SHP77 treated with DMSO at 0.1 percent for 48 hours (cell line): ENCODE results near the gene KLK5.
"Not testable (repeated sequence)": the region's sequence is repeated elsewhere in the genome, so short reads cannot be mapped to it uniquely, and the experiment has no call there.

Source experiments
- DNase-seq: peaks from one replicate; lab custom pipeline; 2025; lab: John Stamatoyannopoulos, UW

Gene KLK5, protein sequence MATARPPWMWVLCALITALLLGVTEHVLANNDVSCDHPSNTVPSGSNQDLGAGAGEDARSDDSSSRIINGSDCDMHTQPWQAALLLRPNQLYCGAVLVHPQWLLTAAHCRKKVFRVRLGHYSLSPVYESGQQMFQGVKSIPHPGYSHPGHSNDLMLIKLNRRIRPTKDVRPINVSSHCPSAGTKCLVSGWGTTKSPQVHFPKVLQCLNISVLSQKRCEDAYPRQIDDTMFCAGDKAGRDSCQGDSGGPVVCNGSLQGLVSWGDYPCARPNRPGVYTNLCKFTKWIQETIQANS

DNA sequence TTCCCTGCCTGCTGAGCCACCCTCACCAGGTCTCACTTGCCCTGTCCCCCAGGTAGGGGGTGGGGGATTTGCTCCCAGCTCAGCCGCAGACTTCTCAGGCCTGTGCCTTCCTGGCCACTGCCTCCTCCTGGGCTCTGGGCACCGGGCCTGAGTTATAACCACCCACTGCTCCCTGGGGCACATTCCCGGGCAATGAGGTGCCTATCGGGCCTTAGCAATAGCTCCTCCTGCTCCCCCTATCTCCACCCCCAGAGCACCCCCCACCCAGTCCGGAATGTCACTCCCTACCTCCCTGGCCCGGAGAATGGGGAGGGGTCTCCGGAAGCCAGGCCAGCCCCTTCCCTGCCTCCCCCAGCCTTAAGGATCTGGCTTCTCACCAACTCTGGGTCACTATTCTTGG is at the start of gene KLK5:
TSS of gene KLK5 (minus strand) at position 129 of the 400 bp plus-strand sequence. CDS start 381 bp downstream, outside the sequence.
- no peak for DNase-seq

DNA sequence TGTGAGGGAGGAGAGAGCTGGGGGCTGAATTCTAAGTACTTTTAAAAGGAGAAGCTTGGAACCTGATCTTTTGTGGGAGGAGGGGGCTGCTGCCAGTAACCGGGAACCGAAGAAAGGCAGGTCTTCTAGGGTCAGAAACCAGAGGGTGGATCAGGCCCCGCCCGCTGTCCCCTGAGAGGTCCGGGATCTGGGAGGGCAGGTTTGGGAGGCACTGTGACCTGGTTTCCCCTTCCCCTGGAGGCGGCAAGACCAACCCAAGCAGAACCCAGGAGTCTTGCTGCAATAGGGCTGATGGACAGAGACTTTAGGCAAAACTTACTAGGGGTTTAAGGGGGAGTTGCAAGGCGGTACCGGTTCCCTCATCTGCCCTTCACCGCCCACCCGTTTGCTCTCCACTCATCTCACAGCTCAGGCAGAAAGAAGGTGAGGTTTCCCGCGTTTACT is 49.3 kb upstream of the KLK5 start:
- no peak for DNase-seq

DNA sequence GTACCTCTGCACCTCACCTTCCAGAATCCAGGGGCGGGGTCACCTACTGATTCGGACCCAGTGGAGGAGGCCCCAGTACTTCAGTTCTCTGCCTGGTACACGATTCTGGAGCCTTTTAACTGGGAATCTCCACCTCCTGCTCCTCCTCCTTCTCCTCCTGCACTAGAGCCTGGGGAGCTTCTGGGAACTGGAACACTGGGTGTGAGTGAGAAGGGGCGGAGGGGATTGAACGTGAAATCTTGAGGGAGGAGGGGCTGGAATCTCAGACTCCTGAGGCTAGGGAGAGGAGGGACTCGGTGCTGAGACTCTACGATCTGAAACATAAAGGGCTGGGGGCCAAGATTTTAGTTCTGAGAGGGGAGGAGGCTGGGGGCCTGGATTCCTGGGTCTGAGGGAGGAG is 48.7 kb upstream of the KLK5 start, which contains the start of gene KLK8:
TSS of gene KLK8 (minus strand) at position 90 of the 400 bp plus-strand sequence. CDS start 437 bp downstream, outside the sequence.
- no peak for DNase-seq

DNA sequence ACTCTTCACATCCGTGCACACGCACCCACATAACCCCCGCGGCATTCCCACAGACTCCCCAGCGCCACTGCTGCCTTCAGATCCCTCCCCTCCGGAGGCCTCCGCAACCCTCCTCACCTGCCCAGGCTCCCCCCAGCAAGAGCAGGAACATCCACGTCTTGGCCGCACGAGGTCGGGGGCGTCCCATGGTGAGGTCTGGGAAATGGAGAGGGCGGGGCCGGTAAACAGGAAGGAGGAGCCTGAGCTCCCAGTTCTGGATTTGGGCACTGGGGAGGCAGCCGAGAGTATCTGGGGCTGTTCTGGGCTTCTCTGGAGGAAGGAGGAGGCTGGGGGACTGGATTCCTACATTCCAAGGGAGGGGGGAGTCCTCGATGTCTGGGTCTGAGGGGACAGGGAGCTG is 48.1 kb upstream of the KLK5 start:
- DNase-seq = no peak

DNA sequence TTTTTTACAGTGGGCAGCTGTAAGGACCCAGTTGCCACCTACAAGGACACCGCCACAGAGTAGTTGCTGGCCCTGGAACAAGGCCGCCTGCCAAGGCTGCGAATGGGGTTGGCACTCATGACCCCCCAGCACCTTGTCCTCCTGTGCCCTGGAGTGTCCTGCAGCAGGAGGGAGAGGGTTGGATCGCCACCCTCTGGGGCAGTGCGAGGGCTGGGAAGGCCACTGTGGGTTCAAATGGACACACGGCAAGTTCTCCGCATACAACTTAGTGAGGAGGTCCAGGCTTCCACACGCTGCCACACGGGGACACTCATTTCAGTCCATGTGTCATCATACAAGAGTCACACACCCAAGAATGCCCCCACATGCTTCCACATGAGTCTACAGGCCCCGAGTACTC is 47.6 kb upstream of the KLK5 start:
- DNase-seq = no peak

DNA sequence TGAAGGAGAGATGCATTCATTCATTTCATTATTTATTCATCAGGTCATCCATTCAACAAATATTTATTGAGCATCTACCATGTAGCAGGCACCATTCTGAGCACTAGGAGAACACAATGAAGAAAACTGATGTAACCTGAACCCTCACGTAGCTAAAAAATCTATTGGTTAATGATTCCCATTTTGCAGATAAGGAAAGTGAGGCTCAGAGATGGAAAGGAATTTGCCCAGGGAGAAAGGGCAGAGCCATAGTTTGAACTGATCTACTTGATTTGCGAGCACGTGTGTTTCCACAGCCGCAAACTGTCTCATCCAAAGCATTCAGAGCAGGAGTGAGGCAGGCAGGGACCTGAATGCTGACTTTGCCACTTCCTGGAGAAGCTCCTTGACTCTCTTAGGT is 45.8 kb upstream of the KLK5 start:
- no peak for DNase-seq

DNA sequence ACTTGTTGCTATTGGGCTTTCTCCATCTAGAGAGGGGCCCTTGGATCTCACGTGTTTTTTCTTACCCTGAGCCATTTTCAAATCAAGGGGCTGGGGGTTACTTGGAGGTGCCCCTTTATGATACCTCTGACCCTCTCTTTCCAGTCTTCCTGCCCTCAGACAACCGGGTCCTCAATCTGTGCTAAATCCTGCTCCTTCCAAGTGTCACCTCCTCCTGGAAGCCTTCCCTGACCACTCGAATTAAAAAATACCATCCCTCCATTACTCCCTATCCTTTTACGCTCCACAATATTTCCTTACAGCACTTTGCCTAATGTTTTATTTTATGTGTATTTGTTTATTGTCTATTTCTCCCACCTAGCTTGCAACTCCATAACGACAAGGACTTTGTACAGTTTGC is 45.2 kb upstream of the KLK5 start:
- DNase-seq = no peak

DNA sequence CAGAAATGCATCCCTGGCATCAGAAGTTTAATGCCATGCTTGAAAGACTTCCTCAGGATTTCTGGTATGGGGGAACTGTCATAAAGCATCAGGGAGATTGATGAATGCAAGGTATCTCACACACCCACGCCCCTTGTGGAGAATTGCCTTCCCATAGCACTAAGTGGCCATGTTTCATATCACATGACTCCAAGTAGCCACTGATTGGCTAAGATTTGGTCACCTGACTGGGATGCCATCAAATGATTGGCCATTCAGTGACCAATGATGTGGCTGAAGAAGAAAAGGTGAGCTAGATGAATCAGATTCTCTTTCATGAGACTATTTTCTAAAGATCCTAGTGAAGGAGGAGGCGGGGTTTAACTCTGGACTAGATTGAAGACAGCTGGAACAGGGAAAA is 41.3 kb upstream of the KLK5 start:
- DNase-seq = no peak

DNA sequence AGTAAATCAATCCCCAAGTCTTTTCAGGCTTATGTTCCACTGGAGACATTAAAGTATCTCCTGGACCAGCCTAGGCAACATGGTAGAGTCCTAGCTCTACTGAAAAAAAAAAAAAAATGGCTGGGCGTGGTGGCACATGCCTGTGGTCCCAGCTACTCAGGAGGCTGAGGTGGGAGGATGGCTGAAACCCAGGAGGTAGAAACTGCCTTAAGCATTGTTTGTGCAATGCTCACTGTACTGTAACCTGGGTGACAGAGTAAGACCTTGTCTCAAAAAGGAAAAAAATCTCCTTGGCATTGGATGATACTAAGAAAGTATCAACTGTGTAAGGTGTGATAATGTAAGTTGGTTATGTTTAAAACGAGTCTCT is 39.8 kb upstream of the KLK5 start:
- DNase-seq = no peak

DNA sequence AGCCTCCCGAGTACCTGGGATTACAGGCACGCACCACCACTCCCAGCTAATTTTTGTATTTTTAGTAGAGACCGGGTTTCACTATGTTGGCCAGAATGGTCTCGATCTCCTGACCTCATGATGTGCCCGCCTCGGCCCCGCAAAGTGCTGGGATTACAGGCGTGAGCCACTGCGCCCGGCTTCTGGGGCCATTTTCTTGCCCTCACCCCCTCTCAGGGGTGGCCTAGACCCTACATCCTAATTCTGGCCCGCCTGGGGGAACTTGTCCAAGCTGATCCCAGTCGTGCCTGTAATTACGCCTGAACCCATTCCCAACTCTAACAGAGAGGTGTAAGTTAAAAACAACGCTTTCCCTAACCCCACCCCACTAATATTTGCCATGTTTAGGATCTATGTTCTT is 31.6 kb upstream of the KLK5 start:
- DNase-seq = not testable (repeated sequence)

DNA sequence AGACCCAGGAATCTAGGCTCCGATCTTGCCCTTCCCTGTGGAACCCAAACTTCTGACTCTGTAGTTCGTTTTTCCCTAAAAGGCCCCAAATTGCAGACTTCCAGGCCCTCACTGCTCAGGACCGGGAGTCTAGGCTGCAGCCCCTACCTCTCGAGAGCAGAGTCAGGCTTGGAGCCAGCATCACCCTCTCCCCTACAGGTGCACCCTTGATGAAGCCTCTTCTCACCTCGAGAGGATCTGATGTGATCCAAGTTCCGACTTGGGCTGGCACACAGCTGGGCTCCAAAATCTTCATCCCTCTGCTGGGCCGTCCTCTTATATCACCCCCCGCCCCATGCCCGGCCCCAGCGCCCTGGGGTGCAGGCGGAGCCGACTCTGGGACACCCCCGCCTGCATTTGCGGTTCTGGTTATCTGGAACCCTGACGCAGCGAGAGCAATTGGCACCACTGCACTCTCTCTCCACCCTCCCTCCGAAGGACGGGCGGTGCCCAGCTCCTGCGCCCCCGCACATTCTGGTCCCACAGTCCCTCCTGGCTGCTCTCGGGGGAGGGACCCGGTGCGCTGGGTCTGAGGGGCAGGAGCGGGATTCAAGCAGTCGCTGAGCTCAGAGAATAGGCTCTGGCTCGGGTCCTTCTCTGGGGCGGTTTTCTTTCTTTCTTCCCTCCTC is 30.9 kb upstream of the KLK5 start, which contains the start of gene KLK7:
TSS of gene KLK7 (minus strand) at position 293 of the 668 bp plus-strand sequence. CDS start 1,518 bp downstream, outside the sequence.
- no peak for DNase-seq

DNA sequence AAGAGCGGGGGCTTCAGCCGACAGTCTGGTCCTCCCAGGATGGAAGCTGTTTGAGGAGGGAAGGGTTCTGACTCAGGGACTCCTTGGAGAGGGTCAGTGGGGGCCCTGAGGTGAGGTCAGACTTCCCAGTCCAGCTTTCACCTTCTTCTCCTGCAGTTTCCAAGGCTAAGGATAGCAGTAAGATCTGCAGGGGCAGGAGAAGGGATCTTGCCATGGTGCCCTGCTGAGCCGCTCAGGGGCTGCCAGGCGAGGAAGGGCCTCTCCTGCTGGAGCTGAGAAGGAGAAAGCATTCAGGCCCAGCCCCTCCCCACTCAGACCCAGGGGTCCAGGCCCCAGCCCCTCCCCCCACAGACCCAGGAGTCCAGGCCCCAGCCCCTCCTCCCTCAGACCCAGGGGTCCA is 29.3 kb upstream of the KLK5 start:
- no peak for DNase-seq

DNA sequence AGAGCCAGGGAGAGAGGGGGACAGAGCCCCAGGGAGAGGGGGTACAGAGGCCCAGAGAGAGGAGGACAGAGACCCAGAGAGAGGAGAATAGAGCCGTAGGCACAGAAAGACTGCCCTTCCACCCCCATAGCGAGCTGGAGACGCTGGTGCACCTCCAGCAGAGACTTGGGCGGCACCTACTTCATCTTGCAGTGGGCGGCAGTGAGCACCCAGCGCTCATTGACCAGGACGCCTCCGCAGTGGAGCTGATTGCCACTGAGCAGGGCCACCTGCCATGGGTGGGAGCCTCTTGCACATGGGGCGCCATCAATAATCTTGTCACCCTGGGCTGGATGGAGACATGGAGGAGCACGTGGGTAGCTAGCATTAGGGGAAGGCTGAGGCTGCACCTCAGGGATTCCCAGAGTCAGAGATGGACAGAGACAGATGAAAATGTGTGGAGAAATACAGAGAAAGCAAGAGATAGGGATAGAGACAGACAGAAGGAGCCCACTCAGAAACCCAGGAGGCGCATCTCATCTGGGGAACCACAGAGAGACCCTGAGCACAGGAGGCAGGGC is 28.8 kb upstream of the KLK5 start:
- no peak for DNase-seq

DNA sequence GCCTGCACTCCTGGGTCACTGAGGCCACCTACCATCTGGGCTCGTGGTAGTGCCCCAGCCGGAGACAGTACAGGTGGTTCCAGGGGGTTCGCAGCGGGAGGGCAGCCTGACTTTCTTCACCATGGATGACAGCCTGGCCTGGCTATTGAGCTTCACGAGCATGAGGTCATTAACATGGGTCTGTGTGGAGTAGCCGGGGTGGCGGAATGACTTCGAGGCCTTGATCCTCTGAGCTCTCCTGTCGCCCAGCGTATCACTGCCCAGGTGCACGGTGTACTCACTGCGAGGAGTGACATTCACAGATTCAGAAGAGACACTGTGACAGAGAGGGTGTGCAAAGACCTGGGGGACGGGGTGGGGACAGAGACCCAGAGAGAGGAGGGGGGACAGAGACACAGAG is 27.4 kb upstream of the KLK5 start:
- no peak for DNase-seq

DNA sequence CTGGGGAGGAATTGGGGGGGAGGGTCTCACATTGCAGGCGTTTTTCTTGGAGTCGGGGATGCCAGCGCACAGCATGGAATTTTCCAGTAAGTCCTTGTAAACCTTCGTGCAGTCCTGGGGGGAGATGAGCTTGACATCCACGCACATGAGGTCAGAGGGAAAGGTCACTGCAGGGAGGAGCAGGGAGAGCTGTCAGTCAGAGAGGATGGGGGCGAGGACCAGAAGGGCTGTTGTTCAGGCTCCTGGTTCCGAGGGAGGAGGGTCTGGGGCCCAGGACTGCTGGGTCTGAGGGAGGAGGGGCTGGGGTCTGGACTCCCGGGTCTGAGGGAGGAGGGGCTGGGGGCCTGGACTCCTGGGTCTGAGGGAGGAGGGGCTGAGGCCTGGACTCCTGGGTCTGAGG is 26.9 kb upstream of the KLK5 start:
- DNase-seq = no peak

DNA sequence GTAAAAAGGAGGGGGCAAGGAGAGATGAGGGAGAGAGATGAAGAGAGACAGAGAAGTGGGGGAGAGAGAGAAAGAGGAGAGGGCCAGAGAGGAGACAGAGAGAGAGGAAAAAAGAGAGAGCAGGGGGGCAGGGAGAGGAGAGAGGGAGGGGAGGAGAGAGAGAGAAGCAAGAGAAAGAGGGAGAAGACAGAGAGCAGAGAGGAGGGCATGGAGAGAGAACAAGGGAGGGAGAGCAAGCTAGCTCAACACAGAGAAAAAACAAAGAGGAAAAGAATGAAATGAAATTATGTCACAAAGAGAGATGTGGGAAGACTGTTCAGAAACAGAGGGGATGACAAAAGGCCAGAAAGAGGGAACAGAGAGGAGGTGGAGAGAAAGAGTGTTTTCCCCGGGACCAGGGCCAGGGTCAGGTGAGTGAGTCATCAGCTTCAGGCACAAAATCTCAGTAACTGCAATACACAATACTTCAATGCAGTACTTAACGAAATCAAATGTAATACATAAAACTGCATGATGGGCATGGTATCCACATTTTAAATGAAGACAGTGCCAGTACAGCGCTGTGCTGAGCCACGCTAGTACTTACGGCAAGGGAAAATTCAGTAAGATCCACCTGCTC is 26.0 kb upstream of the KLK5 start:
- no peak for DNase-seq

DNA sequence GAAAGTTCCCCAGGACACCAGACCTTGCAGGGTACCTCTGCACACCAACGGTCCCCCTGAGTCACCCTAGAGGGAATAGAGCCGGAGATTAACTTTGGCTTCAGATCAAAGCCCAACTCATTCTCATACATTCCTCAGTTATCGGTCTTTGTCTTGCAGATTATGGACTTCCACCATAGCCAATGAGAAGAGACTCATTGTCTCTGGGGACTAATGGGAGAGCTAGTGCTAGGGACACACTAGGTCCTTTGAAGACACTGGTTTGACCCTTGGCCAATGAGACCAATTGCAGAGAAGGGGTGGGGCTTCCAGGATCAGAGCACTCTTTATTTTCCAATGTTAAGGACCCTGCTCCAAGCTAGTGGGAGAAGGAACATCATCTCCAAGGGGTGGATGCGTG is 24.8 kb upstream of the KLK5 start:
- DNase-seq = no peak

DNA sequence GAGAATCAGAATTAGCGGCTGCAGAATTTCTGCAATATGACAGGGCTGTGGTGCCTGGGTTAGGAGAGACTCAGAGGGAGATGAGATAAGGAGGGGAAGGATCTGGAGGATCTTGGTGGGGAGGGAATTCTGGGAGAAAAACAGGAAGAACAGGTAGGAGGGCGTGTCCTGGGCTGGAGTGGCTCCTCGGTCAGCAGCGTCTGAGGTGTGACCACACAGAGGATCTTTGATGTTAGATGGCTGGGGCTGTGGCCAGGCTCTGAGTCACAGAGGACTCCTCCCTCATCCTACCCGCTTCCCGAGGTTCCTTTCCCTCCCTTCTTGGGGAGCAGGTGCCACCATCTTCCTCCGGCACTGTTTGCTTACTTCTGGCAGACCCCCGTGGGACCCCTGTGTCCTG is 22.9 kb upstream of the KLK5 start:
- no peak for DNase-seq

DNA sequence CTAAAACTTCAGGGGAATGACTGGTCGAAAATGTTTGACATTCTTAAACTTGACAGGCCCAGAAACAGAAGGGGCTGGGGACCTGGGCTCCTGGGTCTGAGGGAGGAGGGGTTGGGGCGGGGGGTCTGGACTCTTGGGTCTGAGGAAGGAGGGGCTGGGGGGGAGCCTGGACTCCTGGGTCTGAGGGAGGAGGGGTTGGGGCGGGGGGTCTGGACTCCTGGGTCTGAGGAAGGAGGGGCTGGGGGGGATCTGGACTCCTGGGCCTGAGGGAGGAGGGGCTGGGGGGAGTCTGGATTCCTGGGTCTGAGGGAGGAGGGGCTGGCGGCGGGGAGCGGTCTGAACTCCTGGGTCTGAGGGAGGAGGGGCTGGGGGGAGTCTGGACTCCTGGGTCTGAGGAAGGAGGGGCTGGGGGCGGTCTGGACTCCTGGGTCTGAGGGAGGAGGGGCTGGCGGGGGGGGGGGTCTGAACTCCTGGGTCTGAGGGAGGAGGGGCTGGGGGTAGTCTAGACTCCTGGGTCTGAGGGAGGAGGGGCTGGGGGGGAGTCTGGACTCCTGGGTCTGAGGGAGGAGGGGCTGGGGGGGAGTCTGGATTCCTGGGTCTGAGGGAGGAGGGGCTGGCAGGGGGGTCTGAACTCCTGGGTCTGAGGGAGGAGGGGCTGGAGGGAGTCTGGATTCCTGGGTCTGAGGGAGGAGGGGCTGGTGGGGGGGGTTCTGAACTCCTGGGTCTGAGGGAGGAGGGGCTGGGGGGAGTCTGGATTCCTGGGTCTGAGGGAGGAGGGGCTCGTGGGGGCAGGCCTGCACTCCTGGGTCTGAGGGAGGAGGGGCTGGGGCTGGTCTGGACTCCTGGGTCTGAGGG is 22.1 kb upstream of the KLK5 start:
- no peak for DNase-seq

DNA sequence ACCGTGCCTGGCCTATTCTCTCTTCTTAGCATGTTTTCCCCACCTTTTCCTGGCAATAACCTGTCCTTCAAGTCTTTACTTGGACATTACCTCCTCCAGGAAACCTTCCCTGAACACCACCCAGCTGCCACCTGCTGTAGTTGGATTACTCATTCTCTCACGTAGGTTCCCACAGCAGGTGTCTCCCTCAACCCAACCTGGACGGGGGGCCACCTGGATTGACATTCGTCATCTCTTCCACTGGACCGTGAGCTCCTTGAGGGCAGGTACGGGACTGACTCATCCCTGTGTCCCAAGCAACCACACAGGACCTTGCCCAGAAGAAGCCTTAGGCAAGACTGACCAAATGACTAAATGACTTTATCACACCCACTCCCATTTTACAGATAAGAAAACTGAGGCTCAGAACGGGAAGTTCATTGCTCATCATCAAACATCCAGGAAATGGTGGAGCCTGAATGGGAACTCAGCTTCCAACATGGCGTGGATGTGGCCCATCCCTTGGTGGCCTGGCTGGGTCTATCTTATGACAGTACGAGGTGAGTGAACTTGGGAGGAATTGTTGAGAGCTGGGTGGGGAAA is 20.0 kb upstream of the KLK5 start:
- no peak for DNase-seq

DNA sequence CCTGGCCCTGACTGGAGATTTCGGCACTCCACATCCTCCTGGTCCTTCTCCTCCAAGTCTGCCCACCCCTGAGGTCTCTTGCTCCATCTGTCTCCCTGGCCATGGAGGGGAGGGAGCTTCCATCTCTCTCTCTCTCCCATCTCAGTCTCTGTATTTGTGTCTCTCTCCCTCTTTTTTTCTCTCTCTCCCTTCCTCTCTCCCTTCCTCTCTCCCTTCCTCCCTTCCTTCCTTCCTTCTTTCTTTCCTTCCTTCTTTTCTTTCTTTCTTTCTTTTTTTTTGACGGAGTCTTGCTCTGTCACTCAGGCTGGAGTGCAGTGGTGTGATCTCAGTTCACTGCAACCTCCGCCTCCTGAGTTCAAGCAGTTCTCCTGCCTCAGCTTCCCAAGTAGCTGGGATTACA is 17.0 kb upstream of the KLK5 start:
- not testable (repeated sequence) for DNase-seq

DNA sequence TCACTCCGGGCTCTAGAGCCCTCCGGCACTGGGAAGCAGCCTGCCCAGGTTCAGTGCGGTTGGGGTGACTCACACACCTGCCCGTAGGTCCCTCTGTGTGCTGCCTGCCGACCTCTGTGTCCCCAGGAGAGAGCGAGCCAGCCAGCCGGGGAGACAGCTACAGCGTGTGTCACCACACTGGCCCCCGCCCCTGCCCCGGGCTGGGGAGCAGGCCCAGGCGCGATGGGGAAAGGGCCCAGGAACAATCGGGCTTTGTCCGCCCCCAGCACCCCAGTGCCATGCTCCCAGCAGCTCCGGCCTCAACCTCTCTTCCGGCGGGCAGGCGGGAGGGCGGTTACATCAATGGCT is 16.5 kb upstream of the KLK5 start, which contains the start of gene KLK6:
TSS of gene KLK6 (minus strand) at position 179 of the 348 bp plus-strand sequence. CDS start 1,487 bp downstream, outside the sequence.
- DNase-seq = no peak
